HG02763 (cell line): ENCODE data around the gene UBA6.

ENCODE experiments used
- ATAC-seq: cut with Tn5 transposase; IDR thresholded peaks from one replicate; pipeline ENCODE4 v1.9.1; 2021; ENCODE audit warnings: mild to moderate bottlenecking, moderate library complexity; ENCODE audit not compliant: unreplicated experiment

Gene UBA6

GRCh38 chr4:67581208-67581857 is 119.6 kb downstream of the UBA6 start:
- peak; percentile 50 for ATAC-seq

GRCh38 chr4:67580577-67580976 is 120.4 kb downstream of the UBA6 start:
- ATAC-seq = peak; percentile 24

- no peak for ATAC-seq
Measured at GRCh38 chr4:67576538-67576937, 124.4 kb downstream of the UBA6 start.

DNA sequence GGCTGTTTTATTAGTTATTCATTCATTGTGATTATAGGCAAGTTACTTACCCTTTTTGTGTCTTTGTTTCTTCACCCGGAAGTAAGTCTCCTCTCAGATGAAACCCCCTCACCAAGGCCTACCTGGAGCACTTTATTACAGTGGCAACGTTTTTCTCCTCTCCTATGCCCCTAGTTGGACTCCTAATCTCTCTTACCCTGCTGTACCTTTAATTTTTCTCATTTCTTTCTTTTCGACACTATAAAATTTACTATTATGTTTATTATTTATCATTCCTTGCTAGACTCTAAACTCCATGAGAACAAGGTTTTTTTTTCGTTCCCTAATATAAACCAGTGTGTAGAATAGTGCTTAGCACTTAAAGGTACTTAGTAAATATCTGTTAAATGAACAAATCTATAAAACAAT is 124.9 kb downstream of the UBA6 start:
- peak; percentile 2 for ATAC-seq

DNA sequence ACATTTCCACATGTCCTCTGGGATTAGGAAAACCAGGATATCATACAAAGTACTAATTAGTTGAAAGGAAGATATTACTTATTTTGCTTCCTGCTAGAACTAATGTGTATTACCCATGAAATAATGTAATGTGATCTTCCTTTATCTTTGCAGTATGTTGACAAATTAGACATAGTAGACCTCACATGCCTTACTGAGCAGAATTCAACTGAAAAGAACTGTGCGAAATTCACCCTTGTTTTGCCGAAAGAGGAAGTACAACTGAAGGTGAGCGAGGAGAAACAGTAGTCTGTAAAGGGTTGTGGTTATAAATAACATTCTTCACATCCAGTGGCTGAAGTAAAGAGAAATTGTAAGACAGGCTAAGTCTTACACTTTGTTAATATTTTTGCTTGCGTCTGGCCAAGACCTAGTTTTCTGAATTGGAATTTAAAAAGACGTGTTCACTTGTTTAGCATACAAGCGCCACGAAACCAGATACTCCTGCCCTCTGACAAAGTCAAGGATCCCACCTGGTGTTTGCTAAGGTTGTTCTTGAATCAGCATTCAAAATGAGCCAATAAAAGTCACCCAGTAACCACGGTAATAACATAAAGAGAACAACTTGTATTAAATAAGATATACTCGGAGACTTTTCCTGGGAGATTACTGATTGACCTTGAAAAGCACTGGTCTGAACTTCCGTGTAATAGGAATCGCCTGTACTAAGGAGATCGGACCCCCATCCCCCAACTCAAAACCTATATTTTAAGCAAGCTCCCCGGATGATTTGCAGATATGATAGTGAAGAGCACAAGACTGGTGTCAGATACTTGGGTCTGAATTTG is 125.5 kb downstream of the UBA6 start:
- peak; percentile 91 for ATAC-seq

- no peak for ATAC-seq
Measured at GRCh38 chr4:67573193-67573592, 127.8 kb downstream of the UBA6 start.

- no peak for ATAC-seq
Measured at GRCh38 chr4:67571975-67572374, 129.0 kb downstream of the UBA6 start.

- no peak for ATAC-seq
Measured at GRCh38 chr4:67570537-67570936, 130.4 kb downstream of the UBA6 start.

DNA sequence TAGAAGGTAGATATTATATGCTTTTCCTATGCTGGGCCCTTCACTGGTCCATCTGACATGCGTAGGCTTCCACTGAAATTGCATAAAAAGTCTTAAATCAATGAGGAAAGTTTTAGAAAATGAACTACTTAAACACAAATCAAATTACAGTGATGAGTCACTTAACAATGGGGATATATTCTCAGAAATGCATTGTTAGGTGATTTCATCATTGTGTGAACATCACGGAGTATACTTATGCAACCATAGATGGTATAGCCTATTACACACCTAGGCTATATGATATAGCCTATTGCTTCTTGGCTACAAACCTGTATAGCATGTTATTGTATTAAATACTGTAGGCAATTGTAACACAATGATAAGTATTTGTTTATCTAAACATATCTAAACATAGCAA is 132.1 kb downstream of the UBA6 start:
- no peak for ATAC-seq

GRCh38 chr4:67566335-67566734 is 134.6 kb downstream of the UBA6 start:
- no peak for ATAC-seq

DNA sequence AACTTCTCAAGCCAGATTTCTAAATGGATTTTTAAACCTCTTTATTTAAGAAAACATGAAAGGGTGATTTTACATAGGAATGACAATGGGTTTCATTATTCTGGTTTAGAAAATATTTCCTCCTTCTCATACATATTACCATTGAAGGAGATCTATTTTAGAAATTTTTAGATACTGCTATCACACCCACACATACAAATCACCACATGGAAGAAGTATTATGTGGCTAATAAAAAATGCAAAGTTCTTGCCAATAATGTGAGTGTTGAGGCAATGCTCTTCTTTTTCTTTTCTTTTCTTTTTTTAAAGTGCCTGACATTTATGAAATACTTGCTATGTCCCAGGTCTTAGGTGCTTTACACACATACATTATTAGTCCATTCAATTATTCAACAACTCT is 135.7 kb downstream of the UBA6 start:
- no peak for ATAC-seq
